K562 (cell line): ENCODE measurements around the gene EPHA2. TPM values are rescaled to one million over a fixed set of nuclear protein-coding genes. Genes with fewer than 3 reads are reported as not detected.

Experiments
- CAMTA2 ChIP-seq: fragments of 250-450 bp; sonication (Bioruptor Pico); conservative IDR thresholded peaks from 2 replicates; pipeline ENCODE4 v1.5.1; 2022
- EZH2 ChIP-seq: IDR thresholded peaks from 2 replicates; pipeline ENCODE4 v1.6.1; 2012; ENCODE audit warnings: low read depth, mild to moderate bottlenecking, inconsistent platforms, low read length, borderline replicate concordance
- MXD1 ChIP-seq: fragments of 250-450 bp; sonication (Bioruptor Pico); IDR thresholded peaks from 2 replicates; pipeline ENCODE4 v1.8.0; 2021; ENCODE audit warnings: borderline replicate concordance, mild to moderate bottlenecking, moderate library complexity; ENCODE audit not compliant: poor library complexity, severe bottlenecking
- NCOA1 ChIP-seq: fragments of 450-650 bp; IDR thresholded peaks from 2 replicates; pipeline ENCODE4 v1.6.1; 2016; ENCODE audit warnings: low read depth
- SMARCC2 ChIP-seq: fragments of 450-650 bp; IDR thresholded peaks from 2 replicates; pipeline ENCODE4 v1.6.1; 2017; ENCODE audit warnings: antibody characterized with exemption, moderate library complexity, mild to moderate bottlenecking, low read depth
- TCF7L2 ChIP-seq: fragments of 150-350 bp; IDR thresholded peaks from 2 replicates; pipeline ENCODE4 v1.6.1; 2016; ENCODE audit warnings: low read depth, mild to moderate bottlenecking, low read length, moderate library complexity
- TCFL5 ChIP-seq: fragments of 250-450 bp; sonication (Bioruptor Pico); conservative IDR thresholded peaks from 2 replicates; pipeline ENCODE4 v1.6.1; 2021; ENCODE audit warnings: mild to moderate bottlenecking, moderate library complexity, matching md5 sums
- XRCC3 ChIP-seq: fragments of 450-650 bp; IDR thresholded peaks from 2 replicates; pipeline ENCODE4 v1.6.1; 2017; ENCODE audit warnings: mild to moderate bottlenecking, moderate library complexity
- ZNF316 ChIP-seq: fragments of 450-650 bp; IDR thresholded peaks from 2 replicates; pipeline ENCODE4 v1.6.1; 2016
- polyA plus RNA-seq, 8 experiments: library from polyadenylated mRNA; depleted of rRNA in 4 of 8; stranded (reverse) in 5 of 8; unstranded in 3 of 8; fragments of >200 nt; fragmentation: Nextera tagmentation in 2 of 8; fragmentation: Illumina TruSeq in 1 of 8; extraction: Ambion mirVana in 2 of 8; extraction: Trizol in 1 of 8; gene quantifications; 2 replicates each; pipeline versions ENCODE4 v1.2.1 to v1.2.3, GENCODE V29; 2011 to 2014; ENCODE audit warnings: inconsistent platforms in 1 of 8, missing spikeins in 1 of 8
- total RNA-seq, 7 experiments: library from RNA; depleted of rRNA in 6 of 7; stranded (reverse); fragments of >200 nt in 6 of 7; fragmentation: Illumina TruSeq in 2 of 7; extraction: Trizol in 2 of 7; gene quantifications; 2 replicates each; pipeline versions ENCODE4 v1.2.1 to v1.2.3, GENCODE V29; 2011 to 2021; ENCODE audit warnings: low replicate concordance in 1 of 7
- TF ChIP-seq, protein P1 (sequence below), 2 experiments: fragments of 200-800 bp in 1 of 2; sonication (Bioruptor generic) in 1 of 2; sonication (generic) in 1 of 2; formaldehyde crosslinking in 1 of 2; IDR thresholded peaks in 1 of 2; conservative IDR thresholded peaks in 1 of 2; 2 replicates each; pipeline versions ENCODE4 v1.5.0 to v1.6.1; 2016 to 2020; ENCODE audit warnings: missing compliant biosample characterization in 1 of 2, missing genetic modification characterization in 1 of 2, missing genetic modification reagents in 1 of 2
- TF ChIP-seq, protein P2 (sequence below), 3 experiments: fragments of 200-800 bp in 1 of 3; fragments of 250-450 bp in 1 of 3; fragments of 450-650 bp in 1 of 3; sonication (Bioruptor Pico) in 1 of 3; sonication (Bioruptor generic) in 1 of 3; formaldehyde crosslinking in 1 of 3; IDR thresholded peaks; 2 replicates each; pipeline versions ENCODE4 v1.6.1 to v1.8.0; 2016 to 2022; ENCODE audit warnings: mild to moderate bottlenecking in 2 of 3, missing genetic modification characterization in 2 of 3, missing compliant biosample characterization in 1 of 3, moderate library complexity in 1 of 3
- TF ChIP-seq, protein P3 (sequence below): IDR thresholded peaks from 2 replicates; pipeline ENCODE4 v1.6.1; 2012; ENCODE audit warnings: low read depth, low read length, improper control_type of control experiment, borderline replicate concordance
- TF ChIP-seq, protein P4 (sequence below): IDR thresholded peaks from 3 replicates; pipeline ENCODE4 v1.6.1; 2011; ENCODE audit warnings: borderline replicate concordance, mild to moderate bottlenecking, moderate library complexity; ENCODE audit not compliant: insufficient read length; ENCODE audit errors: extremely low read depth

EPHA2 gene
- total and polyA plus RNA-seq, 9 of the 15 experiments (the other 6 are each of a cell fraction or from before 2014, with no cell fraction given) = 0.04 to 0.40 (median 0.07) TPM; not detected in 4

DNA sequence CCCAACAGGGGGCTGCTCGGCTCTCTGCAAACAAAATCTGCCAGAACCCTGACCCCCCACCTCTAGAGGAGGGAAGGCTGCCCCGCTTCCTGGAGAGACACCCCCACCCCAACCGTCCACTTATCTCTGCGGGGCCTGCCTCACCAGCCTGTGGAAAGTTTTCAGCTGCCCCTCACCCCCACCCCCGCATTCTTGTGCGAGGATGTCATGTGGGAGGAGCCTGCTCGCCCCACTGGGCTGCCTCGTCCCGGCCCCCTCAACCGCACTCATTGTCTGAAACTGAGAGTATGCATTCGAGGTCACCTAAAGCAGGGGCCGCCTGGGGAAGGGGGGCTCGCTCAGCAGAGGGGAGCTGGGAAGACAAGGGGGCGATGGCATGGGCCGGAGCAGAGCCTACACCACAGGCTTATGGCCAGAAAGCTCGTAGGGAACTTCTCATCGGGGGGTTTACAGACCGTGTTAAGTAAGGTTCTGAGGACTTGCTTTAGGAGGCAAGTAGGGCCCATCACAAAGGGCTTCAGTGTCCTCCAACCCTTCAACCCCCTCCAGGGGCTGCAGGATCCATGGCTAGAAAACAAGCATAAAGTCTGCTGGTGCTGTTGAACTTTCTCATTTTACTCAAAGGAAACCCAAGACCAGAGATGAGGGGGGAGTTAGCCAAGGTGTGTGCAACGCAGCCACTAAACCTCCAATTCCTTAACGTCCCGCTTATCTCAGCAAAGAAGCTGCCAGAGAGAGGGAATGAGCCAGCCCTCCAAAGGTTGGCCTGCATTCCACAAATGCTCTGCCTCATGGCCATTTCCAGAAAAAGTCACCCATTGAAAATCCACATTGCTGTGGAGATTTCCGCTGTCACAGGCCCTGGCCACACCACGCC is 9.4 kb downstream of the EPHA2 start (continued):
- no peak for TF ChIP-seq MXD1 (CRISPR knock-in tag)
- TF ChIP-seq CAMTA2 (CRISPR knock-in tag) = no peak
- TF ChIP-seq, protein P1, sequence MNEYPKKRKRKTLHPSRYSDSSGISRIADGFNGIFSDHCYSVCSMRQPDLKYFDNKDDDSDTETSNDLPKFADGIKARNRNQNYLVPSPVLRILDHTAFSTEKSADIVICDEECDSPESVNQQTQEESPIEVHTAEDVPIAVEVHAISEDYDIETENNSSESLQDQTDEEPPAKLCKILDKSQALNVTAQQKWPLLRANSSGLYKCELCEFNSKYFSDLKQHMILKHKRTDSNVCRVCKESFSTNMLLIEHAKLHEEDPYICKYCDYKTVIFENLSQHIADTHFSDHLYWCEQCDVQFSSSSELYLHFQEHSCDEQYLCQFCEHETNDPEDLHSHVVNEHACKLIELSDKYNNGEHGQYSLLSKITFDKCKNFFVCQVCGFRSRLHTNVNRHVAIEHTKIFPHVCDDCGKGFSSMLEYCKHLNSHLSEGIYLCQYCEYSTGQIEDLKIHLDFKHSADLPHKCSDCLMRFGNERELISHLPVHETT (CRISPR knock-in tag; conservative IDR thresholded peaks at IDR 0.05 in 1 of 2, IDR thresholded peaks at IDR 0.05 in 1 of 2) = no peak
- peak; percentile 81 for TF ChIP-seq SMARCC2
- no peak for TF ChIP-seq EZH2
- TF ChIP-seq XRCC3 = no peak
- TF ChIP-seq TCFL5 (CRISPR knock-in tag) = no peak
- TF ChIP-seq, protein P2, sequence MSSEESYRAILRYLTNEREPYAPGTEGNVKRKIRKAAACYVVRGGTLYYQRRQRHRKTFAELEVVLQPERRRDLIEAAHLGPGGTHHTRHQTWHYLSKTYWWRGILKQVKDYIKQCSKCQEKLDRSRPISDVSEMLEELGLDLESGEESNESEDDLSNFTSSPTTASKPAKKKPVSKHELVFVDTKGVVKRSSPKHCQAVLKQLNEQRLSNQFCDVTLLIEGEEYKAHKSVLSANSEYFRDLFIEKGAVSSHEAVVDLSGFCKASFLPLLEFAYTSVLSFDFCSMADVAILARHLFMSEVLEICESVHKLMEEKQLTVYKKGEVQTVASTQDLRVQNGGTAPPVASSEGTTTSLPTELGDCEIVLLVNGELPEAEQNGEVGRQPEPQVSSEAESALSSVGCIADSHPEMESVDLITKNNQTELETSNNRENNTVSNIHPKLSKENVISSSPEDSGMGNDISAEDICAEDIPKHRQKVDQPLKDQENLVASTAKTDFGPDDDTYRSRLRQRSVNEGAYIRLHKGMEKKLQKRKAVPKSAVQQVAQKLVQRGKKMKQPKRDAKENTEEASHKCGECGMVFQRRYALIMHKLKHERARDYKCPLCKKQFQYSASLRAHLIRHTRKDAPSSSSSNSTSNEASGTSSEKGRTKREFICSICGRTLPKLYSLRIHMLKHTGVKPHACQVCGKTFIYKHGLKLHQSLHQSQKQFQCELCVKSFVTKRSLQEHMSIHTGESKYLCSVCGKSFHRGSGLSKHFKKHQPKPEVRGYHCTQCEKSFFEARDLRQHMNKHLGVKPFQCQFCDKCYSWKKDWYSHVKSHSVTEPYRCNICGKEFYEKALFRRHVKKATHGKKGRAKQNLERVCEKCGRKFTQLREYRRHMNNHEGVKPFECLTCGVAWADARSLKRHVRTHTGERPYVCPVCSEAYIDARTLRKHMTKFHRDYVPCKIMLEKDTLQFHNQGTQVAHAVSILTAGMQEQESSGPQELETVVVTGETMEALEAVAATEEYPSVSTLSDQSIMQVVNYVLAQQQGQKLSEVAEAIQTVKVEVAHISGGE (CRISPR knock-in tag; IDR thresholded peaks at IDR 0.05) = no peak
- peak; percentile 78; the same call in 1 of the 2 replicates for TF ChIP-seq NCOA1
- no peak for TF ChIP-seq TCF7L2
- TF ChIP-seq, protein P3, sequence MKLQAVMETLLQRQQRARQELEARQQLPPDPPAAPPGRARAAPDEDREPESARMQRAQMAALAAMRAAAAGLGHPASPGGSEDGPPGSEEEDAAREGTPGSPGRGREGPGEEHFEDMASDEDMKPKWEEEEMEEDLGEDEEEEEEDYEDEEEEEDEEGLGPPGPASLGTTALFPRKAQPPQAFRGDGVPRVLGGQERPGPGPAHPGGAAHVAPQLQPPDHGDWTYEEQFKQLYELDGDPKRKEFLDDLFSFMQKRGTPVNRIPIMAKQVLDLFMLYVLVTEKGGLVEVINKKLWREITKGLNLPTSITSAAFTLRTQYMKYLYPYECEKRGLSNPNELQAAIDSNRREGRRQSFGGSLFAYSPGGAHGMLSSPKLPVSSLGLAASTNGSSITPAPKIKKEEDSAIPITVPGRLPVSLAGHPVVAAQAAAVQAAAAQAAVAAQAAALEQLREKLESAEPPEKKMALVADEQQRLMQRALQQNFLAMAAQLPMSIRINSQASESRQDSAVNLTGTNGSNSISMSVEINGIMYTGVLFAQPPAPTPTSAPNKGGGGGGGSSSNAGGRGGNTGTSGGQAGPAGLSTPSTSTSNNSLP = 0 out of 2 replicates have a peak, but pooled peaks have one; percentile 33
- no peak for TF ChIP-seq ZNF316
- TF ChIP-seq, protein P4, sequence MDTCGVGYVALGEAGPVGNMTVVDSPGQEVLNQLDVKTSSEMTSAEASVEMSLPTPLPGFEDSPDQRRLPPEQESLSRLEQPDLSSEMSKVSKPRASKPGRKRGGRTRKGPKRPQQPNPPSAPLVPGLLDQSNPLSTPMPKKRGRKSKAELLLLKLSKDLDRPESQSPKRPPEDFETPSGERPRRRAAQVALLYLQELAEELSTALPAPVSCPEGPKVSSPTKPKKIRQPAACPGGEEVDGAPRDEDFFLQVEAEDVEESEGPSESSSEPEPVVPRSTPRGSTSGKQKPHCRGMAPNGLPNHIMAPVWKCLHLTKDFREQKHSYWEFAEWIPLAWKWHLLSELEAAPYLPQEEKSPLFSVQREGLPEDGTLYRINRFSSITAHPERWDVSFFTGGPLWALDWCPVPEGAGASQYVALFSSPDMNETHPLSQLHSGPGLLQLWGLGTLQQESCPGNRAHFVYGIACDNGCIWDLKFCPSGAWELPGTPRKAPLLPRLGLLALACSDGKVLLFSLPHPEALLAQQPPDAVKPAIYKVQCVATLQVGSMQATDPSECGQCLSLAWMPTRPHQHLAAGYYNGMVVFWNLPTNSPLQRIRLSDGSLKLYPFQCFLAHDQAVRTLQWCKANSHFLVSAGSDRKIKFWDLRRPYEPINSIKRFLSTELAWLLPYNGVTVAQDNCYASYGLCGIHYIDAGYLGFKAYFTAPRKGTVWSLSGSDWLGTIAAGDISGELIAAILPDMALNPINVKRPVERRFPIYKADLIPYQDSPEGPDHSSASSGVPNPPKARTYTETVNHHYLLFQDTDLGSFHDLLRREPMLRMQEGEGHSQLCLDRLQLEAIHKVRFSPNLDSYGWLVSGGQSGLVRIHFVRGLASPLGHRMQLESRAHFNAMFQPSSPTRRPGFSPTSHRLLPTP = no peak
